Measurements from ENCODE around the gene ACTN4.

Gene ACTN4

DNA sequence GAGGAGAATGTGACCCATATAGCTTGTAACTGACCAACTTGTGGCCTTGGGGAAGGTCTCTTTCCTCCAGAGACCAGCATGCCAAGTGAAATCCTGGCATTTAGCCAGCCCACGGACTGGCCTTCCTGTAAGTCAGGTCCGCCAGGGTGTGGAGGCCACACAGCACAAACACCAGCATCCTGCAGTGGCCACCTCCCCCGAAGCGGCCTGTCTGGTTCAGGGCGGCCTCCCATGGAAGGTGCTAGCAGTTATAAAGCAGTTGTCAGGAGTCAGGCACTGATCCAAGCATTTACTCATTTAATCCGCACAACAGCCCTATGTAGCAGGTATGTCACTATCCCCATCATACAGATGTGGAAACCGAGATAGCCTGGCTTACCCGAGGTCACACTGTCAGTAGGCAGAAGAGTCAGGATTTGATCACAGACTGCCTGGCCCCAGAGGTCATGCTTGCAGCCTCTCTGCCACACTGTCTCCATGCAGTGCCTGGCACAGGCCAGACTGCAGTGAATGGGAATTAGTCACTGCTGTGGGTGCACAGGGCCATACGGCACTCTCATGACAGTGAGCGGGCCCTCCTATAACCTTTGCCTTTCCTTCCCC, 60.2 kb downstream of the ACTN4 start:
- Histone ChIP-seq H3K36me3 (peaks cover 100% of the 10 kb centered on the region), H3K4me1 (ENCODE audit: control insufficient read depth in 1 of 2, insufficient read depth in 1 of 2, low read depth in 1 of 2, low read length in 1 of 2) (no peaks in the 10 kb centered on the region), H3K27me3 (no peaks in the 10 kb centered on the region), H3K4me3 (ENCODE audit: low read depth in 1 of 2, low read length in 1 of 2) (no peak overlapping the region), H3K27ac (peak overlapping the region; percentile 27), H3K9me3 (no peaks in the 10 kb centered on the region)
- TF ChIP-seq CTCF (IDR thresholded peaks at IDR 0.05), result no peak

DNA sequence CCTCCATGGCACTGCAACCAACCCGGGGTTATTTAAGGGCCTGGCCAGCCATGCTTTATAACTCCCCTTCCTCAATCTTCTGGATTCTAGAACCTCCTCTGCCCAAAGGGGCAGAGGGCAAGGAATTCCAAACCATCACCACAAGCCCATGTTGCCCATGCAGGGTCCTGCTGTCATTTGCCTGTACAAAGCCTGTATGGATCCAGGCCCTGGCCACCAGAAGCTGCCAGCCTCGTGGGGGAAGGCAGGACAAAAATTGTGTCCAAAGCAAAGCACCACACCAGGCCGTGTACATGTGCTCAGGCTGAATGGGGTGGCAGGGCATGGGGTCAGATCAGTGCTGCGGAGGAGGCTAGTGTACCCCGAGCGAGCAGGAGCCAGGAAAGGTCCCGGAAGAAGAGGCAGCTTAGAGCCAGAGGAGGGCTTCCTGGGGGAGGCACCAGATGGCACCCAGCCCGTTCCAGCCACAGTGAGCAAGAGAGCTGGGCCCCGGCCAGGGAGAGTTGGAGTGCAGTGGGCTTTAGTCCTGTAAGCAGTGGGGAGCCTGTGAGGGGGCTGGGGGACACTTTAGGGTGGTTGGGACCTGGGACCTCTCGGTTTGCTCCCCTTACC, 61.1 kb downstream of the ACTN4 start:
- H3K27ac ChIP-seq, result no peak overlapping the region
- TF ChIP-seq CTCF (IDR thresholded peaks at IDR 0.05), result no peak
- no peaks in the 10 kb centered on the region for H3K9me3 ChIP-seq
- no peaks in the 10 kb centered on the region for H3K27me3 ChIP-seq
- H3K4me1 ChIP-seq (ENCODE audit: control insufficient read depth in 1 of 2, insufficient read depth in 1 of 2, low read depth in 1 of 2, low read length in 1 of 2), result no peaks in the 10 kb centered on the region
- no peak overlapping the region for H3K4me3 ChIP-seq (ENCODE audit: low read depth in 1 of 2, low read length in 1 of 2)
- H3K36me3 ChIP-seq, result peaks cover 100% of the 10 kb centered on the region

GRCh38 chr19:38709119-38709518, 61.7 kb downstream of the ACTN4 start:
- Histone ChIP-seq H3K4me1 (ENCODE audit: control insufficient read depth in 1 of 2, insufficient read depth in 1 of 2, low read depth in 1 of 2, low read length in 1 of 2) (no peaks in the 10 kb centered on the region), H3K36me3 (peaks cover 100% of the 10 kb centered on the region)

DNA sequence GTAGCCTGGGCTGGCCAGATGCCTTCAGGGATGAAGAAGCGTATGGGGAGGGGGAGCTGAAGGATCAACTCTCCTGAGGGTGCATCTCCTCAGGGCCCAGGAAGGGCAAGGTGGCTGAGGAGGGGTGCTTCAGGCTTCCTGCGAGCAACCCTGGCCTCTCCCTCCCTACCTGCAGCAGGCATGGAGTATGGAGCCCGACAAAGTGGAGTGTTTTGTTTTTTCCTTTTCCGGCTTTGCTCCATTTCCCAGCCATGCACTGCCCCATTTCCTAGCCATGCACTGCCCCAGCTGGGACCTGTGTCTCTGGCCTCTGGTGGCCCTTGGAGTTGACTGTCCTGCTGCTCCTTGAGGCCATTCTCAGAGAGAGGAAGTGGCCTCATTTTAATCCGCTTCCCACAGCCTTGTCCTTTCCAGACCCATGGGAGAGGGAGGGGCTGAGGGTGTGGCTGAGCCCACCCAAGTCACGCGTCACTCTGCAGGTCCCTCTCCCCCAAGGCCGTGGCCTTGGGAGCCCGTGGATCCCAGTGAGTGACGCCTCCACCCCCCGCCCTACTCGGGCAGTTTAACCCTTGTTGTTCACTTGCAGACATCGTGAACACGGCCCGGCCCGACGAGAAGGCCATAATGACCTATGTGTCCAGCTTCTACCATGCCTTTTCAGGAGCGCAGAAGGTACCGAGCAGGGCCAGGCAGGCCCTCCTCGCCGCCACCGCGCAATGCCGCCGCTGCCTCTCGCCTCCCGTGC, 62.4 kb downstream of the ACTN4 start:
- Histone ChIP-seq H3K27me3 (no peaks in the 10 kb centered on the region), H3K4me1 (ENCODE audit: control insufficient read depth in 1 of 2, insufficient read depth in 1 of 2, low read depth in 1 of 2, low read length in 1 of 2) (no peaks in the 10 kb centered on the region), H3K36me3 (peaks cover 100% of the 10 kb centered on the region), H3K4me3 (ENCODE audit: low read depth in 1 of 2, low read length in 1 of 2) (no peak overlapping the region), H3K27ac (no peak overlapping the region), H3K9me3 (no peaks in the 10 kb centered on the region)
- no peak for TF ChIP-seq CTCF (IDR thresholded peaks at IDR 0.05)

More at GRCh38 chr19:38709119-38709518, 61.7 kb downstream of the ACTN4 start:
- no peak overlapping the region for H3K27ac ChIP-seq
- H3K9me3 ChIP-seq, result no peaks in the 10 kb centered on the region
- no peaks in the 10 kb centered on the region for H3K27me3 ChIP-seq
- H3K4me3 ChIP-seq (ENCODE audit: low read depth in 1 of 2, low read length in 1 of 2), result no peak overlapping the region
- TF ChIP-seq CTCF (IDR thresholded peaks at IDR 0.05), result no peak

DNA sequence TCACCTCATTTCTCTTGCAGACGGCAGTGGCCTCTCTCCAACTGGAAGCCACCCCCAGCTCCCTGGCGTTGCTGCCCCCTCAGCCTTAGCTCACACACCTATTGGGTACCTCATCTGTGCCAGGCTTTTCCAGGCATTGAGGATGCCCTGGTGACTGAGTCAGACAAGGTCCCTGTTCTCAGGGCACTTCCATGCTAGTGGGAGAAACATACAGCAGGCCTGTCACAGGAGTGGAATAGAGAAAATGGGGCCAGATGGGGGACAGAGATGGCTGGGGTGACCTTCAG, 62.9 kb downstream of the ACTN4 start:
- Histone ChIP-seq H3K36me3 (peaks cover 100% of the 10 kb centered on the region), H3K4me3 (ENCODE audit: low read depth in 1 of 2, low read length in 1 of 2) (no peak overlapping the region), H3K9me3 (no peaks in the 10 kb centered on the region), H3K27ac (no peak overlapping the region), H3K4me1 (ENCODE audit: control insufficient read depth in 1 of 2, insufficient read depth in 1 of 2, low read depth in 1 of 2, low read length in 1 of 2) (no peaks in the 10 kb centered on the region), H3K27me3 (no peaks in the 10 kb centered on the region)
- no peak for TF ChIP-seq CTCF (IDR thresholded peaks at IDR 0.05)
